Measurements from ENCODE around the gene LUZP2. TPM values are rescaled to one million over a fixed set of nuclear protein-coding genes. Genes with fewer than 3 reads are reported as not detected.
"Not testable (repeated sequence)": the region's sequence is repeated elsewhere in the genome, so short reads cannot be mapped to it uniquely, and the experiment has no call there.

The LUZP2 gene
- total RNA-seq, 4 donors from 2014 or later, result 0.04 to 0.62 (median 0.11) TPM; not detected in 1

- DNase-seq (ENCODE audit: low spot score in 2 of 2), result no peak
- TF ChIP-seq POLR2A (IDR thresholded peaks at IDR 0.05), result no peak
- TF ChIP-seq, protein P1, sequence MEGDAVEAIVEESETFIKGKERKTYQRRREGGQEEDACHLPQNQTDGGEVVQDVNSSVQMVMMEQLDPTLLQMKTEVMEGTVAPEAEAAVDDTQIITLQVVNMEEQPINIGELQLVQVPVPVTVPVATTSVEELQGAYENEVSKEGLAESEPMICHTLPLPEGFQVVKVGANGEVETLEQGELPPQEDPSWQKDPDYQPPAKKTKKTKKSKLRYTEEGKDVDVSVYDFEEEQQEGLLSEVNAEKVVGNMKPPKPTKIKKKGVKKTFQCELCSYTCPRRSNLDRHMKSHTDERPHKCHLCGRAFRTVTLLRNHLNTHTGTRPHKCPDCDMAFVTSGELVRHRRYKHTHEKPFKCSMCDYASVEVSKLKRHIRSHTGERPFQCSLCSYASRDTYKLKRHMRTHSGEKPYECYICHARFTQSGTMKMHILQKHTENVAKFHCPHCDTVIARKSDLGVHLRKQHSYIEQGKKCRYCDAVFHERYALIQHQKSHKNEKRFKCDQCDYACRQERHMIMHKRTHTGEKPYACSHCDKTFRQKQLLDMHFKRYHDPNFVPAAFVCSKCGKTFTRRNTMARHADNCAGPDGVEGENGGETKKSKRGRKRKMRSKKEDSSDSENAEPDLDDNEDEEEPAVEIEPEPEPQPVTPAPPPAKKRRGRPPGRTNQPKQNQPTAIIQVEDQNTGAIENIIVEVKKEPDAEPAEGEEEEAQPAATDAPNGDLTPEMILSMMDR (IDR thresholded peaks at IDR 0.05), result no peak
- 54 to 85% methylated on average over 2 of the region's 2 CpGs for WGBS, 2 donors
Observed at GRCh38 chr11:24963852-24964251, 467.0 kb downstream of the LUZP2 start.

GRCh38 chr11:24965748-24966147, 468.9 kb downstream of the LUZP2 start:
- H3K4me3 ChIP-seq (ENCODE audit: low read depth, poor library complexity, severe bottlenecking), result no peak overlapping the region
- intact Hi-C loops (cut with DNase I; ENCODE audit: low total_unique reads), result no loop called here
- TF ChIP-seq, protein P1 (IDR thresholded peaks at IDR 0.05), result no peak
- TF ChIP-seq POLR2A (IDR thresholded peaks at IDR 0.05), result no peak
- no peak for DNase-seq (ENCODE audit: low spot score in 2 of 2)

More at GRCh38 chr11:24963852-24964251, 467.0 kb downstream of the LUZP2 start:
- no peak overlapping the region for H3K4me3 ChIP-seq (ENCODE audit: low read depth, poor library complexity, severe bottlenecking)
- intact Hi-C loops (cut with DNase I; ENCODE audit: low total_unique reads), result no loop called here

GRCh38 chr11:24993903-24994302, 497.1 kb downstream of the LUZP2 start:
- 78 to 83% methylated on average over 7 of the region's 7 CpGs for WGBS, 2 donors
- DNase-seq (ENCODE audit: low spot score in 2 of 2); intact Hi-C loops (cut with DNase I; ENCODE audit: low total_unique reads); H3K4me3 ChIP-seq (ENCODE audit: low read depth, poor library complexity, severe bottlenecking): not testable (repeated sequence)

- DNase-seq (ENCODE audit: low spot score in 2 of 2); H3K4me3 ChIP-seq (ENCODE audit: low read depth, poor library complexity, severe bottlenecking); intact Hi-C loops (cut with DNase I; ENCODE audit: low total_unique reads): not testable (repeated sequence)
- 74 to 79% methylated on average over 5 of the region's 5 CpGs for WGBS, 2 donors
Observed at GRCh38 chr11:24999929-25000328, 503.1 kb downstream of the LUZP2 start.

- no peak overlapping the region for H3K4me3 ChIP-seq (ENCODE audit: low read depth, poor library complexity, severe bottlenecking)
- DNase-seq (ENCODE audit: low spot score in 2 of 2), result no peak
- intact Hi-C loops (cut with DNase I; ENCODE audit: low total_unique reads), result no loop called here
- no peak for TF ChIP-seq POLR2A (IDR thresholded peaks at IDR 0.05)
- TF ChIP-seq, protein P1 (IDR thresholded peaks at IDR 0.05), result no peak
- WGBS, 2 donors, result 59 to 60% methylated on average over 1 of the region's 1 CpG
Observed at GRCh38 chr11:25037431-25037830, 540.6 kb downstream of the LUZP2 start.

GRCh38 chr11:25038131-25038530, 541.3 kb downstream of the LUZP2 start:
- no peak for TF ChIP-seq POLR2A (IDR thresholded peaks at IDR 0.05)
- TF ChIP-seq, protein P1 (IDR thresholded peaks at IDR 0.05), result no peak
- no peak for DNase-seq (ENCODE audit: low spot score in 2 of 2)
- intact Hi-C loops (cut with DNase I; ENCODE audit: low total_unique reads), result no loop called here
- H3K4me3 ChIP-seq (ENCODE audit: low read depth, poor library complexity, severe bottlenecking), result no peak overlapping the region

GRCh38 chr11:25039165-25039564, 542.3 kb downstream of the LUZP2 start:
- WGBS, 2 donors, result 100% methylated on average over 2 of the region's 2 CpGs
- H3K4me3 ChIP-seq (ENCODE audit: low read depth, poor library complexity, severe bottlenecking), result no peak overlapping the region

More at GRCh38 chr11:25039165-25039564, 542.3 kb downstream of the LUZP2 start:
- intact Hi-C loops (cut with DNase I; ENCODE audit: low total_unique reads), result no loop called here
- TF ChIP-seq, protein P1 (IDR thresholded peaks at IDR 0.05), result no peak
- no peak for TF ChIP-seq POLR2A (IDR thresholded peaks at IDR 0.05)
- no peak for DNase-seq (ENCODE audit: low spot score in 2 of 2)
